PFSK-1 (cell line): Measurements from ENCODE around the gene IL1RAP.

Source experiments
- POLR2AphosphoS5 ChIP-seq: IDR thresholded peaks from 2 replicates; pipeline ENCODE4 v1.6.1; 2012; ENCODE audit warnings: low read depth, mild to moderate bottlenecking, control low read depth, low read length, moderate library complexity
- TAF1 ChIP-seq: IDR thresholded peaks from 2 replicates; pipeline ENCODE4 v1.6.1; 2012; ENCODE audit warnings: low read length, control low read depth, borderline replicate concordance; ENCODE audit not compliant: insufficient read depth

- TF ChIP-seq POLR2AphosphoS5 (no peak), TAF1 (no peak)
Observed at GRCh38 chr3:190580417-190580816, 66.5 kb downstream of the IL1RAP start.
